GM18505 (cell line): ENCODE results near the gene NLRC5.
A peak's percentile ranks its signal among the peaks of the same experiment; 100 is the strongest.

ENCODE experiments used
- ATAC-seq: cut with Tn5 transposase; IDR thresholded peaks from one replicate; pipeline ENCODE4 v1.9.1; 2021; ENCODE audit not compliant: unreplicated experiment
- POLR2A ChIP-seq: IDR thresholded peaks from 4 replicates; pipeline ENCODE4 v1.6.1; 2011; ENCODE audit warnings: borderline replicate concordance; ENCODE audit not compliant: insufficient read depth, insufficient read length; ENCODE audit errors: extremely low read depth

The NLRC5 gene

DNA sequence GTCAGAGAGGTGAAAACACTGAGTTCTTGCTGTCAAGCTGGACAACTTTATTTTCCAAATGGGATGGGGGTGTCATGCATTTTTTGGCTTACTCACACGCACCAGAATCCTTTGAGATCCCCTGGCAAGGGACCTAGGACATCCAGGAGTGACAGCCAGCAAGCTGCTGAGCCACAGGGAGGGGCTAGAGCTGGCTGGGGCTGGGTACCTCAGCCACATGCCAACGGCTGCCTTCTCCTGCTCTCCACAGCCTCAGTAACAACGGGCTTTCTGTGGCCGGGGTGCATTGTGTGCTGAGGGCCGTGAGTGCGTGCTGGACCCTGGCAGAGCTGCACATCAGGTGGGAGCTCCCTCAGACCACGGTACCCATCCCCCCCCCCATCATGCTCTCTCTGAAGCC lies 47.6 kb downstream of the NLRC5 start:
- ATAC-seq: no peak
- no peak for TF ChIP-seq POLR2A

DNA sequence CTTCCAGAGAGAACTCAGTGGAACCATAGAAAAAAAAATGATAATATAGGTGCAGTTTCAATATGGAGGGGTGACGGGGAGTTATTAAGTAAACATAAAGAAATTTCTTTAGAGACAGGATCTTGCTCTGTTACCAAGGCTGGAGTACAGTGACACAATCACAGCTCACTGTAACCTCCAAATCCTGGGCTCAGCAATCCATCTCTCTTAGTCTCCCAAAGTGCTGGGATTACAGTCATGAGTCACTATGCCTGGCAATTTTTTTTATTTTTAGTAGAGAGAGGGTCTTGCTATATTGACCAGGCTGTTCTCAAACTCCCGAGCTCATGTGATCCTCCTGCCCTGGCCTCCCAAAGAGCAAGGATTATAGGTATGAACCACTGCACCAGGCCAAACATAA lies 48.8 kb downstream of the NLRC5 start:
- no peak for ATAC-seq
- TF ChIP-seq POLR2A: no peak

DNA sequence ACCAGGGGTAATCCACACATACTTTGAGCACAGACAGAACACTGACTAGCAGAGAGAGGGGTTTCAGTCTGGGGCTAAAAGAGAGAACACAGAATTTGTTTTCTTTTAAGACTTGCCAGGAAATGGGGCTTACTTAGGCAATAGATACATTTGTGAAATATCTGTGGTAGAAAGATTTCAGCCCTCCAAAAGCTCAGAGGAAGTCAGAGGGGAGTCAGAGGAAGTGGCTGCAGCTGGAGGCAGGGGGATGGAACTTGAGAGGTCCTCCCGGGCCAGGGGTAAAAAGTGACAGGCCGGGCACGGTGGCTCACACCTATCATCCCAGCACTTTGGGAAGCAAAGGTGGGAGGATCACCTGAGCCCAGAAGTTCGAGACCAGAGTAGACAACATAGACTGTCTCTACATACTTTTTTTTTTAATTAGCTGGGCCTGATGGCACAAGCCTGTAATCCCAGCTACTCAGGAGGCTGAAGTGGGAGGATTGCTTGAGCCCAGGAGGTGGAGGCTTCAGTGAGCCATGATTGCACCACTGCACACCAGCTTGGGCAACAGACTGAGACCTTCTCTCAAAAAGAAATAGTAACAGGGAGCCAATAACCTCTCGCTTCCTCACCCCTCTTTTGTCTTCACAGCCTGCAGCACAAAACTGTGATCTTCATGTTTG lies 49.9 kb downstream of the NLRC5 start:
- no peak for ATAC-seq

GRCh38 chr16:57041182-57042156 lies 52.1 kb downstream of the NLRC5 start:
- TF ChIP-seq POLR2A: peak; percentile 63
- peak; percentile 32 for ATAC-seq

More for the DNA sequence above, 49.9 kb downstream of the NLRC5 start:
- no peak for TF ChIP-seq POLR2A

- ATAC-seq: peak; percentile 63
- TF ChIP-seq POLR2A: no peak
These were observed 53.1 kb downstream of the NLRC5 start for GRCh38 chr16:57042157-57043111.

GRCh38 chr16:57043248-57043647 lies 53.9 kb downstream of the NLRC5 start:
- no peak for ATAC-seq
- TF ChIP-seq POLR2A: no peak

GRCh38 chr16:57044931-57045693 lies 55.8 kb downstream of the NLRC5 start:
- no peak for ATAC-seq
- no peak for TF ChIP-seq POLR2A

- no peak for ATAC-seq
These were observed 56.5 kb downstream of the NLRC5 start for GRCh38 chr16:57045694-57046381.

GRCh38 chr16:57048095-57048494 lies 58.7 kb downstream of the NLRC5 start:
- no peak for TF ChIP-seq POLR2A
- no peak for ATAC-seq

More at GRCh38 chr16:57045694-57046381, 56.5 kb downstream of the NLRC5 start:
- TF ChIP-seq POLR2A: peak; percentile 14

DNA sequence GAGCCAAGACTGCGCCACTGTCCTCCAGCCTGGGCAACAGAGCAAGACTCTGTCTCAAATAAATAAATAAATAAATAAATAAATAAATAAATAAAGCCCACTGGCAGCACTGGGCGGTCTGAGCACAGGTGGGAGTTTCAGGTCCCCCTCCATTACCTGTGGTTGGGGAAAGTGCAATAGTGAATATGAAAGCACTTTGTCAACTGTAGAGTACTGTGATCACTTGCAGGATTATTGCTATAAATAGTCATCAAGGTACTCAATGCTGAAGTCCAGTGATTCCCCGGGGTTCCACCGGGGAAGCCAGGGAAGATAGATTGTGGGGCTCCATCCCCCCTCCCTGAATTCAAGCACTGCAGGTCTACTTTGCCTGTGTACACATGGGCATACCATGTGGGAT lies 60.3 kb downstream of the NLRC5 start:
- TF ChIP-seq POLR2A: no peak
- ATAC-seq: peak; percentile 52

- TF ChIP-seq POLR2A: no peak
- no peak for ATAC-seq
These were observed 62.4 kb downstream of the NLRC5 start for GRCh38 chr16:57051696-57052228.
